Heart left ventricle (tissue), 13 donors: ENCODE data around the gene SERPING1.

ENCODE experiments used
- CTCF ChIP-seq, 12 donors: fragments of 200-600 bp; sonication (generic) in 4 of 12; IDR thresholded peaks; one replicate each; pipeline versions ENCODE4 v1.5.0 to v1.8.0; 2018 to 2022; ENCODE audit warnings: antibody characterized with exemption in 12 of 12, mild to moderate bottlenecking in 5 of 12
- POLR2A ChIP-seq, 2 donors: fragments of 450-650 bp; IDR thresholded peaks; one replicate each; pipeline ENCODE4 v1.6.1; 2017; ENCODE audit warnings: antibody characterized with exemption in 2 of 2, mild to moderate bottlenecking in 2 of 2, moderate library complexity in 2 of 2
- donor health status: ischemic (EF 13 %, LVEDD 7.1; RV severe dilation, severe dysfunction).
- donor health status: DM: no; HTN: yes; CAD: no.
- donor health status: DM: no; HTN: no; CAD: no.
- donor health status: ischemic (EF 25% LVEDD 6.9; RV normal size, moderate dysfunction).
- donor health status: ischemic (EF 25% LVEDD 5.7; RV mildly dilated, moderate dysfunction).
- donor health status: ischemic (EF 35%, LVEDD 5.7; RV mildly dilated, moderate dysfunction).
- donor health status: nonischemic (EF 11% LVEDD 7.7; RV severe dilation, severe dysfunction).
- donor health status: DM: yes; HTN: yes; CAD: no.
- donor health status: PGD.
- donor health status: ischemic (EF 29% LVEDD 5.4; RV normal size, mild dysfunction).
- donor health status: nonischemic (EF 23%, LVEDD 6.1; RV moderate dilation, normal function).

GRCh38 chr11:57610170-57610569, 12.7 kb downstream of the SERPING1 start:
- TF ChIP-seq CTCF (IDR thresholded peaks at IDR 0.05) (no peak), POLR2A (IDR thresholded peaks at IDR 0.05) (no peak)
